Neural crest cell (in vitro differentiated cells): ENCODE measurements around the gene SHROOM3. TPM values are rescaled to one million over a fixed set of nuclear protein-coding genes. Genes with fewer than 3 reads are reported as not detected.
A peak's percentile ranks its signal among the peaks of the same experiment; 100 is the strongest.

ENCODE experiments used
- DNase-seq: peaks from one replicate; pipeline ENCODE4 v3.0.0; 2021; ENCODE audit warnings: low read depth, mixed read lengths, low spot score
- H3K27ac Mint-ChIP-seq: one replicate; pipeline ENCODE4 v1.8.0; 2021; ENCODE audit warnings: mild to moderate bottlenecking, mixed read lengths; ENCODE audit not compliant: unreplicated experiment
- H3K27me3 Mint-ChIP-seq: 2 replicates; pipeline ENCODE4 v1.8.0; 2021; ENCODE audit warnings: low read depth, mild to moderate bottlenecking, mixed read lengths
- H3K36me3 Mint-ChIP-seq: 2 replicates; pipeline ENCODE4 v1.8.0; 2021; ENCODE audit warnings: low read depth, mild to moderate bottlenecking, mixed read lengths
- H3K4me1 Mint-ChIP-seq: 2 replicates; pipeline ENCODE4 v1.8.0; 2021; ENCODE audit warnings: mixed read lengths
- H3K4me3 Mint-ChIP-seq: one replicate; pipeline ENCODE4 v1.8.0; 2021; ENCODE audit warnings: mild to moderate bottlenecking, mixed read lengths
- H3K9me3 Mint-ChIP-seq: 2 replicates; pipeline ENCODE4 v1.8.0; 2021; ENCODE audit warnings: mixed read lengths
- CTCF ChIP-seq: fragments of 200-600 bp; sonication (generic); conservative IDR thresholded peaks from 2 replicates; pipeline ENCODE4 v1.5.0; 2021; ENCODE audit warnings: antibody characterized with exemption, mild to moderate bottlenecking
- total RNA-seq: library from RNA; stranded (reverse); gene quantifications from 2 replicates; pipeline ENCODE4 v1.2.1, GENCODE V29; 2021

SHROOM3 gene
- total RNA-seq, 1 donor from 2014 or later: 40.1 TPM

- Mint-ChIP-seq H3K9me3 (peaks cover 7% of the 10 kb centered on the region), H3K4me1 (peaks cover 13% of the 10 kb centered on the region), H3K4me3 (no peak overlapping the region), H3K36me3 (peaks cover 15% of the 10 kb centered on the region), H3K27me3 (no peaks in the 10 kb centered on the region), H3K27ac (no peak overlapping the region)
- TF ChIP-seq CTCF: no peak
- DNase-seq: no peak
Observed at GRCh38 chr4:76630741-76631140, 195.7 kb downstream of the SHROOM3 start.

DNA sequence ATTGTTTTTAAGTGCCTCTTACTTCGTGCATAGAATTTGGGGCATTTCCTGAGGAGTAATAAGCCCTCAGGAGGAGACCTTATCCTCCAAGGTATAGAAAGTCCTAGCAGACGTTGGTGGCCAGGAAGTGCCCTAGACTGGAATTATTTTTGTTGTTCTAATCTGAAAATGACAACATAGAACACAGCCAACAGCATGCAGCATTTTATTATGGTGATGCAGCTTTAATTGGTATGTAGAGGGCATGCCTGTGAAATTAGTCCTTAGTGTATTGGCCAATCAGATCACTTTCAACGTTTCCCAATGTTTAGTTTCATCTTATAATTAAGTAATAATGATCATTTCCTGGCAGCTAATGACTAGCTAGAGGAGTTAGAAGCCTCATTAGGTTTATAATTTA lies 199.2 kb downstream of the SHROOM3 start:
- Mint-ChIP-seq H3K4me1 (peaks cover 4% of the 10 kb centered on the region), H3K36me3 (peaks cover 17% of the 10 kb centered on the region), H3K27me3 (no peaks in the 10 kb centered on the region), H3K27ac (no peak overlapping the region), H3K9me3 (peaks cover 7% of the 10 kb centered on the region), H3K4me3 (no peak overlapping the region)
- no peak for DNase-seq
- no peak for TF ChIP-seq CTCF

- no peak overlapping the region for H3K4me3 Mint-ChIP-seq
- H3K4me1 Mint-ChIP-seq: no peaks in the 10 kb centered on the region
- no peaks in the 10 kb centered on the region for H3K27me3 Mint-ChIP-seq
- no peaks in the 10 kb centered on the region for H3K9me3 Mint-ChIP-seq
- no peak overlapping the region for H3K27ac Mint-ChIP-seq
- H3K36me3 Mint-ChIP-seq: peaks cover 3% of the 10 kb centered on the region
- no peak for TF ChIP-seq CTCF
- no peak for DNase-seq
Observed at GRCh38 chr4:76637712-76638361, 202.8 kb downstream of the SHROOM3 start.

DNA sequence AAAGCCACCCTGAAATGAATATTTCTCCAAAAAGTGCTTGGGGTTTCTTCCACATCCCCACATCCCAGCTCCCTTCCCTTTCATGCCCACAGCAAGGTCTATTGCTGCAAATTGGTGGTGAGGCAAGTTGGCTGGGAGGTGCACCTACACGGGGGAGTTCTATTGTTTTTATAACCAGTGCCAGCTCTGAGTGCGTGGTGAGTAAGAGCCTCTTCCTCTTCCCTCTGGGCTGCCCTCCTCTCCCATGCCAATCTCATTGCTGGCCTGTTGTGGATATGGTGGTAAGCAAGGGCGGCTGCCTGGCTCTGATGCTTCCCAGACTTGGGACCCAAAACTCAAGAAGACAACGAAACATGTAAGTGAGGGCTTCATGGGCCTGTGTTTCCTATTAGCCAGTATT lies 204.3 kb downstream of the SHROOM3 start:
- no peak for TF ChIP-seq CTCF
- no peak overlapping the region for H3K4me3 Mint-ChIP-seq
- H3K36me3 Mint-ChIP-seq: peaks cover 3% of the 10 kb centered on the region
- no peaks in the 10 kb centered on the region for H3K9me3 Mint-ChIP-seq
- H3K27me3 Mint-ChIP-seq: no peaks in the 10 kb centered on the region
- H3K4me1 Mint-ChIP-seq: no peaks in the 10 kb centered on the region
- no peak for DNase-seq
- H3K27ac Mint-ChIP-seq: peak overlapping the region; percentile 32

DNA sequence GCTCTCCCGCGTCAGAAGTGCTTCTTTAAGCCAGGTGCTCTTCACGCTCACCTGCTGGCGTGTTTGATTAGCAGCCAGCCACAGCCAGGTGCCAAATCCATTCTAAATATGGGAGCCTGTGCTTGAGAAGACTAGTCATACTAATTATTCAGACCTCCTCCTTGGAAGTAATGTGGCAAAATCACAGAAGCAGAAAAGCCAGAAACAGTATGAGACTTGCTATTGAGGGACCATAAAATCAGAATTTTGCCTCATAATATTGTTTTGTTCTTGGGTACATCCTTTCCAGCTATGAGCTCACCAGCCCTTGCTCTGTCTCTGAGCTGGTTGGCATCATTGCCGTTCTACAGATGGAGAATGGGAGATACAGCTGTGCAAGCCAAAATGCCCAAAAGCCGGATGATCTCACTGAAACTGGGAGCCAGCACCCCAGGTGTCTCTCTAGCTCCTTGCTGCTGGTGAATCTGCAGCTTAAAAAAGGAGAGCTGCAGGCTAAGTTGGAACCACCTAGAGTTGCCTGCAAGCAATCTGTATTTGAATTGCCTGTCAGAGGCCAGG lies 205.4 kb downstream of the SHROOM3 start:
- H3K27me3 Mint-ChIP-seq: no peaks in the 10 kb centered on the region
- no peak overlapping the region for H3K27ac Mint-ChIP-seq
- no peaks in the 10 kb centered on the region for H3K4me1 Mint-ChIP-seq
- peaks cover 3% of the 10 kb centered on the region for H3K36me3 Mint-ChIP-seq
- no peak for TF ChIP-seq CTCF
- no peak overlapping the region for H3K4me3 Mint-ChIP-seq
- DNase-seq: no peak
- H3K9me3 Mint-ChIP-seq: no peaks in the 10 kb centered on the region
